Muscle of back (tissue), 11 donors: ENCODE measurements around the gene PLBD2. TPM values are rescaled to one million over a fixed set of nuclear protein-coding genes. Genes with fewer than 3 reads are reported as not detected.

Experiments
- DNase-seq, 3 donors: peaks; one replicate each; pipeline versions ENCODE4 v3.0.0 to v3.0.0-alpha.2; 2013
- polyA plus RNA-seq, 10 donors: library from polyadenylated mRNA; unstranded; fragments of 120-200 nt; gene quantifications; one replicate each; pipeline ENCODE4 v1.2.1, GENCODE V29; 2013; ENCODE audit not compliant: insufficient read length in 10 of 10

PLBD2 gene
- polyA plus RNA-seq, 10 donors = 12.7 to 17.2 (median 13.6) TPM

- no peak for DNase-seq
Observed at GRCh38 chr12:113416091-113416754, 57.8 kb downstream of the PLBD2 start.

GRCh38 chr12:113418213-113418879 lies 60.0 kb downstream of the PLBD2 start:
- no peak for DNase-seq

GRCh38 chr12:113420996-113421595 lies 62.7 kb downstream of the PLBD2 start:
- no peak for DNase-seq

GRCh38 chr12:113422030-113422885 lies 63.9 kb downstream of the PLBD2 start, which contains the start of gene SDSL:
Gene SDSL, plus strand, starts transcription at chr12:113422380. Its CDS starts 5,603 bp downstream, at chr12:113427983.
- peak; percentile 51 to 82 (median 66) for DNase-seq

- DNase-seq = no peak
Observed at GRCh38 chr12:113422886-113423669, 64.7 kb downstream of the PLBD2 start.

- no peak for DNase-seq
Observed at GRCh38 chr12:113424456-113424855, 66.1 kb downstream of the PLBD2 start.

GRCh38 chr12:113424915-113425823 lies 66.8 kb downstream of the PLBD2 start:
- peak in 1 of 3 donors; percentile 53 for DNase-seq

- DNase-seq = no peak
Observed at GRCh38 chr12:113425960-113426453, 67.6 kb downstream of the PLBD2 start.

GRCh38 chr12:113427882-113428281 lies 69.5 kb downstream of the PLBD2 start:
- DNase-seq = no peak

GRCh38 chr12:113428482-113428881 lies 70.1 kb downstream of the PLBD2 start:
- no peak for DNase-seq

GRCh38 chr12:113432986-113433385 lies 74.6 kb downstream of the PLBD2 start:
- DNase-seq = no peak

GRCh38 chr12:113435367-113435766 lies 77.0 kb downstream of the PLBD2 start:
- no peak for DNase-seq

- DNase-seq = no peak
Observed at GRCh38 chr12:113436586-113436985, 78.2 kb downstream of the PLBD2 start.

GRCh38 chr12:113436993-113437728 lies 78.8 kb downstream of the PLBD2 start:
- no peak for DNase-seq

- DNase-seq = no peak
Observed at GRCh38 chr12:113437729-113438100, 79.3 kb downstream of the PLBD2 start.

- no peak for DNase-seq
Observed at GRCh38 chr12:113438523-113439300, 80.3 kb downstream of the PLBD2 start.

- no peak for DNase-seq
Observed at GRCh38 chr12:113439301-113439597, 80.9 kb downstream of the PLBD2 start.

- peak in 1 of 3 donors; percentile 45 for DNase-seq
Observed at GRCh38 chr12:113439606-113440030, 81.2 kb downstream of the PLBD2 start.

GRCh38 chr12:113440336-113440735 lies 81.9 kb downstream of the PLBD2 start:
- DNase-seq = no peak
